Colon (tissue), 2 donors: Measurements from ENCODE around the gene AGFG1.

ENCODE experiments used
- FAIRE-seq: peaks from 2 replicates; lab custom pipeline; 2012; peaks lifted over from hg19 to GRCh38; lab: Jason Lieb, UNC
- donor health status: control.
- donor health status: control.

The AGFG1 gene

GRCh38 chr2:227608561-227609338, 136.8 kb downstream of the AGFG1 start:
- FAIRE-seq = no peak

GRCh38 chr2:227610123-227610522, 138.2 kb downstream of the AGFG1 start:
- FAIRE-seq = no peak
